AG08395 (cell line): ENCODE data around the gene ATL1.

Experiments
- DNase-seq: peaks from one replicate; pipeline ENCODE4 v3.0.0; 2012; ENCODE audit warnings: mixed read lengths, low spot score

ATL1 gene

DNA sequence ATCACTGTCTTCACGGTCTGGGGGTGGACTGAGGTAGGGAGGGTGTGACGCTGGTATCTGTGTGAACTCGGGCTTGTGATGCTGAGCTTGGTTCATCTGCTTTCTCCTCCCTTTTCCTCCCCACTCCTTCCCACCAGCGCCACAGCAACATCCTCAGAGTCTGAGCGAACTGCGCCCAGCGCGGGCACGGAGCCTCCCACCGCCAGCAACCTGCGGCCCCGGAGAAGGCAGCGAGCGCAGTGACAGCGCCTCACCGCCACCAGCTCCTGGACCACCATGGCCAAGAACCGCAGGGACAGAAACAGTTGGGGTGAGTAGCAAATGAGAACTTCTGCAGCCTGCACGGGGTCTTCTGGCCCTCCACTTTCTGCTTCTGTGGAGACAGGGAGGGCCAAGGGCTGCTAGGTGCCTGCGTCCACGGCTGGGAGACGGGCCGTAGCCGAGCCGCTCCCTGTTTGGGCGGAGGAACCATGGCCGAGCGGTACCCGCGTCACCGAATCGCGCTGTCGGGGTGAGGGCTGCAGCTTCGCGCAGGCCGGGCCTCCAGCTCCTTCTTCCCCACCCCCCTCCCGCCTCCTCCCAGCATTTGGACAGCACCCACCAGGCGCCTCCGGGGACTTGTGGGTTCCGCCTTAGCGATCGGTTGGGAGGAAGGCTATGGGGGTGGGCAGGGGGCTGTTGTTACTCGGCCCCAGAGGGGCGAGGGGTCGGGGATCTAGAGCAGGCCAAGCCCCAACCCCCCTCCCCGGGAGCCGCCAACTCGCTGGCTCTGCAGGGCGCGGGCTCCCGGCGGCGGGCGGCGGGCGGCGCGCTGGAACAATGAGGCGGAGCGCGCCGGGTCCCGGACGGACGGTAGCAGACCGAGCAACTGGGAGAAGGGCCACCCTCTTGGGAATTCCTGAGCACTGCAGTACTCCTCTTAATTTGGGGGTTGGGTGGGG is at the start of gene ATL1:
ATL1 (plus strand) TSS at position 156 of the 941 bp plus-strand sequence; CDS start at position 277, 121 bp downstream.
- peak; percentile 75 for DNase-seq

DNA sequence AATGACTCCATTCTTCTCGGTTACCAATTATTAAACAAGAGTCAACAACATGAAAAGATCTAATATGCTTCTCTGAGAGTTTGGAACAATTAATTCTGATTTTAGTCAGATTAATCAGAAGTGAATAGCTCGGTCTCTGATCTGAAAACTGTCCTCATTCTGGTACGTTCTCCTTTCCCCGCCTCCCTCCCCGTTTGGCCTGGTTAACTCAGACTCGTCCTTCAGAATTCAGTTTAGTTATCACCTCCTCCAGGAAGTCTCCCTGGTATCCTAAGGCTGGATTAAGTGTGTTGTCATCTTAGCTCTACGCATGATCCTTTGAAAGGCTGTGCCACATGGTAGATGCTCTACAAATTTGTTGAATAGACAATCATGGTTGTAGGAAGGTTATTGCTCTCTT is 49.8 kb upstream of the ATL1 start:
- DNase-seq = no peak

DNA sequence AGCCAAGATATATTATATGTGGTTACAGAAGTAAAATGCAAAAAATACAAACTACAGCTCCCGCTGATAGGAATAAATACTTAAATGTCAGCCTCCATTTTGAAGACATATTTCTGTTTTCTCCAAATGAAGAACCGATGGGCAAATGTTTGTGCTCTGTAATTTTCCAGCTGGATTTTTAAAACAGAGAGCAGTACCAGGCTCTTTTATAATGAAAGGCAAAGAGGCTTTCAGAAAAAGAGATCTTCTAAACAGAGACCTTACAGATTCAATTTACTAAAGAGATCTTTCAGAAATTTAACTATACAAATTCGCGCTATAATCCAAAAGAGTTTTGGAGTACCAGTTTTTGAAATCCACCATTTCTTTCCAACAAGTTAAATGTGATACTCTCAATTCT is 47.5 kb upstream of the ATL1 start:
- DNase-seq = no peak

DNA sequence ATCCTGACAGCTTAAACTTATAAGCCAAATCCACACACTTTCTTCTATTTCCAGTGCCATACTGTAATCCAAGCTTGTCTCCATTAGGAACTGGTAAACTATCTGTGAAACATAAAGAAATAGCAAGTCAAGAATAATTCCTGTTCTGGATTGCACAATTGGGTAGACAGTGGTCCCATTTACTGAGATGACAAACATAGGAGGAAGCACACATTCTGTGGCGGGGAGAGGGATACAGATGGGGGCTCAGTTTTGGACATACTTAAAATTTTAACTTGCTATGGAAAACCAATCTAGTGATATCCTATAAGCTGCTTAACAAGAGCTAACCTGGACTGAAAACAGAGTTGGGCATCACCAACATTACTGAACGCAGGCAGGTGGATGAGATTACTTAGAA is 43.9 kb upstream of the ATL1 start:
- DNase-seq = no peak

DNA sequence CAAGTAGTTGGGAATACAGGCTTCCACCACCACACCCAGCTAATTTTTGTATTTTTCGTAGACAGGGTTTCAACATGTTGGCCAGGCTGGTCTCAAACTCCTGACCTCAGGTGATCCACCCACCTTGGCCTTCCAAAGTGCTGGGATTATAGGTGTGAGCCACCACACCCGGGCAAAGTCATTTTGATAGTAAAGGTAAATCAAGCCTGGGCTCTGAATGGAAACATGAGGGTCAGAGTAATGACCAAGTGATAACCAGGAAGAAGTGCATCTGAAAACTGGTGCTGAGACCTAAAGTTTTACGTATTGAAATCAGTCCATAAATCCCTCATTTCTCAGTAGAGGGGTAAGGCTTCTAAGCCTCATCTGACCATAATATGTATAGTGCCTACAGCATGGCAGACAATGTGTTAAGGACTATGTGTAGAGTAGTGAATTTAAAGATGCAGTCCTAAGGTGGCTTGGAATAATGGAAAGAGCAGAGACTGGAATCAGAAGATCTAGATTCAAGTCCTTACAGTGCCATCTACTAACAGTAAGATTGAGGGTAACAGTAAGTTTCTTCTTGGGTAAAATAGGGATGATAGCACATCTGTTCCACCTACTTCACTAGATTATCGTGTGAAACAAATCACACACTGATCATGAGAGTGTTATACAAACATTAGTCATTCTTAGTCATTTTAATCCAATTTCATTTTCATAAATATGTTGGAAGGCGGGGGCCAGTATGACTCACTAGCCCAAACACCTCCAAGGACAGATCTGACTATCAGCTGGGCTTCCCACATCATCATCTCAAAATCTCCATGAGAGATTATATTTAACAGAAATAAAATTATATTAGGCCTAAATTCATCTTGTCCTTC is 38.8 kb upstream of the ATL1 start:
- peak; percentile 64 for DNase-seq

DNA sequence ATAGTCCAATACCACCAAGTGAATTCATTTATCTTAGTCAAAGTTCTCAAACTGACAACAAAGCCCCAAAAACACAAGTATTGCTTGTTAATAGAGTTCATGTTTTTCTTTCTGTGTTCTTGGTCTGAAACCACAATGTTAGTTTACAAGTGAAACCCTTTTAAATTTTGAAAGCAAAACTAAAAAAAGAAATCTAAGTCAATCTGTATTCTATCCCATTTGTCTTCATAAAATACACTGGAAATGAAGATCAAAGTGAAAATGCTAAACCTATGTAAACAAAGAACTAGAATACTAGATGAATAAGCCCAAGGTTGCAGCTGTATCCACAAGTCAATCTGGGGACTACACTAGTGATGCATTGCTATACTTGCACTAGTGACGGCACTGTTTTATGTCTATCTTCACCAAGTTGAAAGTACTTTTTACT is 38.0 kb upstream of the ATL1 start:
- DNase-seq = no peak

DNA sequence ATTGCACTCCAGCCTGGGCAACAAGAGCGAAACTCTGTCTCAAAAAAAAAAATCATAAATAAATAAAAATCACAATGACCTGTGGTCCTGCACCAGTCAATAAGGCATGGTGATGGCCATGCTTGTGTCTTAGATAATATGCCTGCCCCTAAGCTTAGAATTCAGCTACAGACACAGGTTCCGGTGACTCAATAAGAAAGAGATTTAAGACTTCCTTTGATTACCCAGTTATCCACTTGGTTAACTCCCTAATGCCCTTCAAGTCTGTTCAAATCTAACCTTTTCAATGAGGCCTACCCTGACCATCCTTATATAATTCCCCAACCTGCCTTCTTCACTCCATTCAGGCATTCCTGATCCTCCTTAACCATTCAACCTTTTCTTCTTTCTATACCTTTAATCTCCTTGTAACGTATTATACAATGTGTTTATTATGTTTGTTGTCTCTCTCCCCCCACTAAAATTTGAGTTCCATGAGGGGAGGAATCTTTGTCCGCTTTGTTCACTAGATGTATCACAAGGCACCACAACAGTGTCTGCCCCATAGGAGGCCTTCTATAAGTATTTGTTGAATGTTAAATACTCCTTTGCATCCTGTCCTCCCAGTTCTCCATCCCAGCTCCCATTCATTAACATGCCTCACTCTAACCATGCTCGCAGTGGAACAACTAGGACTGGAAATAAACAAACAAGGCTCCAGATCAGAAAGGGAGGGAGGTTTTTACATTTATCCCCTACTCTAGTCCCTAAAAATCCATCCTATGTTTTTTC is 36.5 kb upstream of the ATL1 start:
- no peak for DNase-seq

DNA sequence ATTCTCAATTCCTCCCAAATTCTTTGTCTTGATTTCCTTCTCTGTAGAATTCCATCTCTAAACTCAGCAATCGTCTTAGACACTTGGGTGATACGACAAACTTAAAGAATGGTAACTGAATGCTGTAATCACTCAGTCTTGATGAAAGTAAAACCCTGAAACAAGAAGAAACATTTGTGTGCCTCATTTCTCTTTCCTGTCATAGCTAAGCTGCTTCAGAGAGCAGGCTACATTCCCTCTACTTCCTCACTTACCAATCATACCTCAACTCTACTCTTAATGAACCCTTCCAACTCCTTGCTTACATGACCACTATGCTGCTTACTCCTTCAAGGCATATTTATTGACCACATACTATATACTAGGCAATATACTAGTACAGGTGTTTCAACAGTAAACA is 35.9 kb upstream of the ATL1 start:
- DNase-seq = no peak

DNA sequence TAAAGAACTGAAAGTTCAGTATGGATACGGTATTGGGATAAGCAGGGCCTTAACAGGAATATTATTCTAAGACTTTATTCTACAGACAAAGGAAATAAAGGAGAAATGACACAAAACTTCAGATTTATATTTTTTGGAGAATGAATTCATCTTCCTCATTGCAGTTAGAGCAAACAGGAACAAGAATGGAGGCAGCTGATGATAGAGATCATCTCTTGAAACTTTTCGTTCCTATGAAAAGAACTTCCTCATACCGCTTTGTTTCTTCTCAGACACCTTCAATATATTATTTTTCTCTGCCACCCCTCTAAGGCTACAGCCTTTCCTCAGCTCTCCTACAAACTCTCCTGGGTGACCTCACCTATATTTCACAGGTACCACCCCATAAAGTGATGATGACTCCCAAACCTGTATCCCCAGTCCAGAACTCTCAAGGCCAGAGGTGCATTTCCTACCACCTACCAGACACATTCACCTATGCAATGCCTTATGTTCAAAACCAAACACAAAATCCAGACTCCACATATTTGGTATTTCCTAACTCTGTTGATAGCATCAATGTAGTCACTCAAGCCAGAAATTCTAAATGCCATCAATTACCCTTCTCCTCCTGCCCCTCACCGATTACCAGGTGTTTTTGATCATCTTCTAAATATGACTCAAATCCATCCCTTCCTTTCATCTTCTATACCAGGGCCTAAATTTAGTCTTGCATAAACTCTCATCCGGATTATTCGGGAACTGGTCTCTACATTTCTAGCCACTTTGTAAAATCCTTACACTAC is 35.0 kb upstream of the ATL1 start:
- DNase-seq = no peak

DNA sequence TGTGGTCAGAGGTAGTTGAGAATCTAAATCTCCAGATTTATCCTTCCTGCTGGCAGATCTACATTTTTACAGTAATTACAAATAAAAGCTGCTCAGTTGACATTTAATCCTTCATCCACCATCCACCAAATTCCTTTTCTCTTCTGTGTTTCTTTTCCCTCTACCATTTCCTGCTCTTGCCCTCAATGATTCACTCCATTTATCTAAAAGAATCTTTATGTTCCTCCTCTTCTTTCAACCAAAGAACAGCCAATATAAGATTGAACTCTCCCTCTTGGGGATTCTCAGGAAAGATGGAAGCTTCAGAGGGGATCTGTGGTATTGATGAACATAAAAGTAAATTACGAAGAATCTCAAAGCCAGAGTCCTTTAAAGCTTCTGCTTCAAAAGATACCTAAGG is 31.9 kb upstream of the ATL1 start:
- DNase-seq = peak; percentile 8

DNA sequence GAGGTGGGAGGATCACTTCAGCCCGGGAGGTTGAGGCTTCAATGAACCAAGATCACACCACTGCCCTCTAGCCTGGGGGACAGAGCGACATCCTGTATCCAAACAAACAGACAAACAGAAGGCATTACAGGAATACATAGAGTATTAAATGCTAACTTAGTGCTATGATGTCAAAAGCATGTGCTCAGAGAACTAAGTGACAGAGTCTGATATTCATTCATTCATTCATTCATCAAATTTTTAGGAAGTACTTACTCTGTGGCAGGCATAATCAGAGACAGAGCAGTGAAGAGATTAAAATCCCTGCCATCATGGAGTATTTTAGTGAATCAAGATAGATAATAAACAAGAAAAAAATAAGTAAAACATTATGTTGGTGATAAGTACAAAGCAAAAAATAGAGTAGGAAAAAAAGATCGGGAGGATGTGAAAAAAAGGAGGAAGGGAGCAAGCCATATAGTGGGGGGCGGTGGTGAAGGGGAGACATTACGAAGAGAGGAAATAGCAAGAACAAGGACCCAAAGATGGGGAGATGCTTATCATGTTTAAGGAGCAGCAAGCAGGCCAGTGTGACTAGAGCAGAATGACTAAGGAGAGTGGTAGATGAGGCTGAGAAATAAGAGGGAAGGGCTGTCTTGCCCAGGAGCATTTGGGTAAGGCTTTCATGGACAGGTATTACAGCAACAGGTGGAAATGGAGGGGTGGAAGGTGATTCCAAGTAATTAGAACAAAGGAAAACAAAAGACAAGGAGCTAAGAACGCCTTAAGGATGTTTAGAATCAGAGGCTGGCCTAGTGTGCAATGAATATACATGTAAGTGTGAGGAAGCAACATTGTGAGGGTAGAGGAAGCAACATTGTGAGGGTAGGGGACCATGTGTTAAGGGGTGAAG is 30.4 kb upstream of the ATL1 start:
- DNase-seq = no peak

DNA sequence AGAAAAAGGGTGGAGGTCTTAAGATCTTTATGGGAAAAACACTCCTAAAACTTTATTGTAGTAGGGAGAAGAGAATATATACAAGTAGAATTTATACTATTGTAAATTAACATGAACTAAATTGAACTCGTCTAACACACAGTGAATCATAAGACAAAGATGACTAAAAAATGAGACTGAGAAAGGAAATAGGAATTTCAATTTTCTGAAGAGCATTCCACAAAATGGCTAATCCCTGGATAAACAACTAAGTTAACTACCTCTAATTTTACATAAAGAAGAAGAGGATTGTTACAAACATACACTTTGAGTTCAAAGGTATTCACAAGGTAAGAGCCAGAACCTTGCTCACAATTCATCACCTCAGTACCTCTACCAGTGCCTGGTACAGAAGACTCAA is 29.6 kb upstream of the ATL1 start:
- DNase-seq = peak; percentile 19

DNA sequence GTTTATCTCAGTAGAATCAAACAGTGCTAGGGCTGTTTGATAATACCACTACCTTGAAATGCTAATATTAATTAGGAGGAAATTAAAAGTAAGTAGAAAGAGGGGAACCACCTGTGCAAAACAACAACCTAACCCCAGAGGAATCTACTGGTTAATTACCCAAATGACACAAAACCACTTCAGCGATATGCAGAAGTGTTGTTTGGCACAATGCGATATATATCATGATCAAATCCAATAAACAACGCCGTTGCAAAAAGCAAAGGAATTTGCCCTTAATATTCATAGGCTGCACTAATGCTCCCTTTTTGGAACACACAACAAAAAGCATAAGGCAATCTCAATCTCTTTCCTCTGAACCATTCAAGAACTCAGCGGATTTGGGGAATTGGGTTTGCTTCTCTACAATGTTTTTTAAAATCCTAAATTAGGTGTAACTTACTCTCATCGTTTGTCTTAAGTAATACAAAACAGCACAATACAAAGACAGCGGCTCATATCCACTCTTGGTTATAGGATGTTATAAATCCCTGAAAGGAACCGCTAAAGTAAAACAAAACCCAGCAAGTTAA is 29.1 kb upstream of the ATL1 start:
- no peak for DNase-seq

DNA sequence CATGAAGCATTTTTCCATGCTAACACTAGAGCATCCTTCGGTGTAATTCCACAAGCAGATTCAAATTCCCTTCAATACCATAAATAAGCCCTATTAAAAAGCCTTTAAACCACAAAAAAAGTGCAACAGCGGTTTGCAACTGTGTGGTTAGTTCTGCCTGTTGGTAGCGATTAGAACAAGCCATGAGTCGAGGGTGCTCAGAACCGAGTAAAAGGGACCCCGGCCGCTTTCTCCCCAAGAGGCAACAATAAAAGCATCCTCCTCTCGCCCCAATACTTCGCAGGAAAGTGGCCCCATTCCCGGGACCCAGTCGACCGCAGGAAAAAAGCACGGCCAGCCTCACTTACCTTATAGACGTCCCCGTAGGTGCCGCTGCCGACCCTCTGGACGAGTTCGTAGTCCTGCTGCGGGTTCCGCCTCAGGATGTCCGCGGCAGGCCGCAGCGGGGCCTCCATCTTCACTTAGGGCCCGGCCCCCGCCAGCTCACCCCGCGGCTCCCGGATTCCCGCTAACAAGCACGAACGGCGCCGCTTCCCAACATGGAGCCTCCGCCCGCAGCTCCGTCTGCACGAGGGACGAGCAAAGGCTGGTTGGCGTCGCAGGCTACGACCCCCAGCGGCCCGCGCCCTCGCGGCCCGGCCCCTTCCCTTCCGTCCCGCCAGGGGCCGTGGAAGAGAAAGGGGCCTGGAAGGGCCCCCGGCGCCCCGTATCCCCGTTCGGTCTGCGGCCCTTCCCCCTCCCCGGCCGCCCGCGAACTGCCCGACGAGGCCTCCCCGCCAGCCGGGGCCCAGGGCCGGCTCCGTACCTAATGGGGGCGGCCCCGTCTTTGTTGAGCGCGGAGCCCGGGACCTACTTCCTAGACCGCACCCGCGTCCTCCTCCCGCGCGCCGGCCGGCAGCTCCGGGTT is 28.1 kb upstream of the ATL1 start:
- peak; percentile 14 for DNase-seq

DNA sequence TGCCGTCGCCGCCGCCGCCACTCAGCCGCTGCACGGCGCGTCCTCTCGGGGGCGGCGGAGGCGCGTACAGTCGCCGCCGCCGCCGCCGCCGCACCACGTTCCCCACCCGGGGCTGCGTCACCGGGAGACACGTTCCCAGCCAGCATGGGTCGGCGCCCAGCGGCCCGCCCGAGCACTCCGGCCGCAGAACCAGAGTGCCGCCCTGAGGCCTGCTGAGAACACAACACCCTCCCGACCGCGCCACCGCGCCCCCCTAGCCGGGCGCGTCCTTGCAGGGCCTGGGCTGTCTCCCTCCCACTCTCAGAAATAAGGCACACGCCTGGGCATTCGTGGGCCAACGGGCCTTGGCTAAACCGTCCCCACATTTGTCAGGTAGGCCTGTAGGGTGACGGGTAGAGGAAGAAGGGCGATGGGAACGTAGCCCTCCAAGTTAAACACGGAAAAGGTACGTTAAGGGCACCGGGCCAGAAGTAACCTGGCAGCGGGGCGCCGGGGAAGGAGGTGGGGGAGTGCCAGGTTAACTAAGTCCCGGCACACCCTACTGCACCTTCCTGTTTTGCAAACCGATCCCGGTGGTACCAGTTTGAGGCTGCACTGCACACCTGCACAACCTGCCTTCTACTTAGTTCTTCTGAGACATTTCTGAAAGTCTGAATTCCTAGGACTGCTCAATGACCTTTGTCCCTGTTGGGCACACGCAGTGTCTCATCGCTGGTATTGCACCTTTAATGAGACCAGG is 27.3 kb upstream of the ATL1 start, which contains the start of gene MAP4K5:
MAP4K5 (minus strand) TSS at position 68 of the 739 bp plus-strand sequence. CDS start 520 bp downstream, outside the sequence.
- peak; percentile 94 for DNase-seq

DNA sequence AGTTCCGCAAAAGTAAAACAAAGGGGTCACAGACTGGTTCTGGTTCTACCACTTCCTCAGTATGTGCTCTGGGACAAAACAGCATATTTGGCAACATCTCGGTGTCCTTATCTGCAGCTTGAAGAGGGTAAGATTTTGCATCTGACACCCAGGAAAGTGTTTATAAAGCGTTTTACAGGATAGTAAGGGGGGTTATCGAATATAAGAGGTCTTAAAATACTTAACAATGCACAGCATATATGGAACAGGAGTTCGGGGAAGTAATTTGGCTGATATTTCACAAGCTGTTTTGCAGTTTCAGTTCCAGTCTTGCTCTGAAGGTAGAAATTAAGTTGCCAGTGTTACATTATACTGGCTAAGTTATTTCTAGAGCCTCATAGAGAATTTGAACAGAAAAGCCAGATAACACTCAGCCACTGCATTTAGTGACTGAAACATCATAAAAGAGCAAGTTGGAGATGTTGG is 26.7 kb upstream of the ATL1 start:
- DNase-seq = no peak

DNA sequence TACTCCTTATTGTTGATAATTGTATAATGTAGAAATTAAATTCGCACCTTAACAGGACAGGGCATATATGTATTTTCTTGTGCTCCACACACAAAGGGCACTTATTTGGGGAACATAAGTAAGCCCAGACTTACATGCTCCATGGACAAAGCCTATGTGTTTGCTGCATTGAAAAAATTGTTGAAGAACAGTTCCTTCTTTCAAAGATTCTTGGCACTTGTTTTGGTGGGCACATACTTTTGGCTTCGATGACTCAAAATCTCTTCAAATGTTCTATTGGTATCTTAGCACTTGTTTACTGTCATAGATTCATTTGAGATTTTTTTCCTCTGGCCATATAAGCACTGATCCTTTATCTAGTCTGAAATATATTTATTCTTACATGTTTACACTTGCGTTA is 26.1 kb upstream of the ATL1 start:
- peak; percentile 13 for DNase-seq

DNA sequence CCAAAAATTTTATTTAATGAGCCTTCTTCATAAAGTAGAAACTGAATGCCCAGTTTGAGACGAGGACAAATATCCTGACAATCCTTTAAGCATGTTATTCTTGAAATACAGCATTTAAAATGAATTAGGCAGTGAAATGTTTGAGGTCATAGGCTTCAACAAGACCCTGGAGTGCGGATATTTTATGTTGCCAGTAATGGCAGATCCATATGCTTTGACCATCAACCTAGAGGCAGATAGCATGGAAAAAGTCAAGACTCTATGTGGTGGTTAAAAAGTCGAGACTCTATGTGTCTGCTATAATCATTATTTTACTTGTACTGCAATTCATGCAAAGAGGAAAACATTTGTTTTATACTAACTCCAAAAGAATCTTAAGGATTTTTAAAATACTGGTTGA is 25.5 kb upstream of the ATL1 start:
- DNase-seq = no peak
